GM21786 (cell line): ENCODE results near the gene EPM2A.
"Not testable (repeated sequence)": the region's sequence is repeated elsewhere in the genome, so short reads cannot be mapped to it uniquely, and the experiment has no call there.

Source experiments
- ATAC-seq: cut with Tn5 transposase; IDR thresholded peaks from one replicate; pipeline ENCODE4 v1.9.1; 2021; ENCODE audit not compliant: unreplicated experiment

EPM2A gene

GRCh38 chr6:145735356-145736165 is at the start of gene EPM2A:
Gene EPM2A, minus strand, starts transcription at chr6:145735520. Its CDS starts 22 bp downstream, at chr6:145735498.
- ATAC-seq, result peak; percentile 75

- peak; percentile 95 for ATAC-seq
These were observed 49.4 kb upstream of the EPM2A start for GRCh38 chr6:145784683-145785082.

- ATAC-seq, result no peak
These were observed 48.5 kb upstream of the EPM2A start for GRCh38 chr6:145783796-145784195.

- ATAC-seq, result no peak
These were observed 37.5 kb upstream of the EPM2A start for GRCh38 chr6:145772846-145773245.

GRCh38 chr6:145765449-145765848 is 30.1 kb upstream of the EPM2A start:
- no peak for ATAC-seq

- no peak for ATAC-seq
These were observed 28.4 kb upstream of the EPM2A start for GRCh38 chr6:145763742-145764141.

GRCh38 chr6:145761584-145761983 is 26.3 kb upstream of the EPM2A start:
- peak; percentile 72 for ATAC-seq

- no peak for ATAC-seq
These were observed 22.8 kb upstream of the EPM2A start for GRCh38 chr6:145758113-145758512.

GRCh38 chr6:145756170-145756662 is 20.9 kb upstream of the EPM2A start:
- no peak for ATAC-seq

- no peak for ATAC-seq
These were observed 20.4 kb upstream of the EPM2A start for GRCh38 chr6:145755682-145756081.

GRCh38 chr6:145752638-145753037 is 17.3 kb upstream of the EPM2A start:
- no peak for ATAC-seq

- ATAC-seq, result peak; percentile 96
These were observed 14.3 kb upstream of the EPM2A start for GRCh38 chr6:145749632-145750031.

GRCh38 chr6:145745861-145746260 is 10.5 kb upstream of the EPM2A start:
- ATAC-seq, result no peak

GRCh38 chr6:145744619-145745018 is 9.3 kb upstream of the EPM2A start:
- ATAC-seq, result no peak

- ATAC-seq, result no peak
These were observed 8.0 kb upstream of the EPM2A start for GRCh38 chr6:145743332-145743731.

GRCh38 chr6:145742472-145742871 is 7.2 kb upstream of the EPM2A start:
- not testable (repeated sequence) for ATAC-seq

- not testable (repeated sequence) for ATAC-seq
These were observed 4.4 kb upstream of the EPM2A start for GRCh38 chr6:145739685-145740084.

GRCh38 chr6:145738265-145738664 is 2.9 kb upstream of the EPM2A start:
- ATAC-seq, result no peak

- ATAC-seq, result no peak
These were observed 1.4 kb upstream of the EPM2A start for GRCh38 chr6:145736661-145737144.

- peak; percentile 65 for ATAC-seq
These were observed 599 bp downstream of the EPM2A start for GRCh38 chr6:145734486-145735355.

- ATAC-seq, result no peak
These were observed 1.5 kb downstream of the EPM2A start for GRCh38 chr6:145733810-145734209.

GRCh38 chr6:145733207-145733606 is 2.1 kb downstream of the EPM2A start:
- ATAC-seq, result no peak
